ENCODE results near the gene PPP2CA. TPM values are rescaled to one million over a fixed set of nuclear protein-coding genes. Genes with fewer than 3 reads are reported as not detected.

PPP2CA gene
- total RNA-seq, 1 donor from 2014 or later, result 126 TPM

DNA sequence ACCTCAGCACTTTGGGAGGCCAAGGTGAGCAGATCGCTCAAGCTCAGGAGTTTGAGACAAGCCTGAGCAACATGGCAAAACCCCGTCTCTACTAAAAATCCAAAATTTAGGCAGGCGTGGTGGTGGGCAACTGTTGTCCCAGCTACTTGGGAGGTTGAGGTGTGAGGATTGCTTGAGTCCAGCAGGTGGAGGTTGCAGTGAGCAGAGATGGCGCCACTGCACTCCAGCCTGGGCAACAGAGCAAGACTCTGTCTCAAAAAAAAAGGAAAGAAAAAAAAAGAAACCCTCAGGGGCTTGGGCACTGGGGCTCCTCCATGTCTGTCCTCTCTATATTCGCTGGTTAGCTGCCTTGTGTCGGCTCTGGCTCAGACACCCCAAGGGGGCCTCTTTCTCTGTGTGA, 10.9 kb upstream of the PPP2CA start:
- Mint-ChIP-seq H3K9me3 (no peaks in the 10 kb centered on the region), H3K4me3 (no peak overlapping the region), H3K27me3 (ENCODE audit: low read depth) (no peaks in the 10 kb centered on the region), H3K4me1 (peaks cover 14% of the 10 kb centered on the region), H3K36me3 (no peaks in the 10 kb centered on the region), H3K27ac (no peak overlapping the region)
- no peak for DNase-seq (ENCODE audit: low spot score in 2 of 2, unreplicated experiment in 2 of 2)
- TF ChIP-seq CTCF (IDR thresholded peaks at IDR 0.05; ENCODE audit: unreplicated experiment), result no peak

DNA sequence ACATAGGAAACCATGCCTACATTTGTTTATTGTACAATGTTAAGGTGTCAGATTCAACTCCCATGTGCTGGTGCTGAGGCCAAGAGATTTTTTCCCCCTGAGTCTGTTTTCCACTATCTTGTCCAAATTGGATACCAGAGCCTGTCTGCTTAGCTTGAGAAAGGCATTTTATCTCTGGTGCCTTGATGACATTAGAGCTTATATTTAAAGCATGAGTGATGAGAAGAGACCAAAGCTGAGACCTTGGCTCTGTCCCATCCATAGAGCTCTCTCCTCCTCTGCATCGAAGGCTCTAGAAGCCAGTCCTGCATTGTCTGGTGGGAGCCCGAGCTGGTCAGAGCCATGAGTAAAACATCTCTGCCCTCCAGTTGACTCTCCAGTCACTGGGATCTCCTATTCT, 10.4 kb upstream of the PPP2CA start:
- Mint-ChIP-seq H3K4me3 (no peak overlapping the region), H3K4me1 (peaks cover 14% of the 10 kb centered on the region), H3K9me3 (no peaks in the 10 kb centered on the region), H3K27ac (no peak overlapping the region), H3K27me3 (ENCODE audit: low read depth) (no peaks in the 10 kb centered on the region), H3K36me3 (no peaks in the 10 kb centered on the region)
- DNase-seq (ENCODE audit: low spot score in 2 of 2, unreplicated experiment in 2 of 2), result no peak
- no peak for TF ChIP-seq CTCF (IDR thresholded peaks at IDR 0.05; ENCODE audit: unreplicated experiment)

GRCh38 chr5:134228624-134229023, 2.8 kb upstream of the PPP2CA start:
- Mint-ChIP-seq H3K27ac (no peak overlapping the region), H3K4me1 (peaks cover 24% of the 10 kb centered on the region), H3K27me3 (ENCODE audit: low read depth) (no peaks in the 10 kb centered on the region), H3K9me3 (no peaks in the 10 kb centered on the region), H3K4me3 (no peak overlapping the region), H3K36me3 (no peaks in the 10 kb centered on the region)
- no peak for DNase-seq (ENCODE audit: low spot score in 2 of 2, unreplicated experiment in 2 of 2)
- TF ChIP-seq CTCF (IDR thresholded peaks at IDR 0.05; ENCODE audit: unreplicated experiment), result no peak

DNA sequence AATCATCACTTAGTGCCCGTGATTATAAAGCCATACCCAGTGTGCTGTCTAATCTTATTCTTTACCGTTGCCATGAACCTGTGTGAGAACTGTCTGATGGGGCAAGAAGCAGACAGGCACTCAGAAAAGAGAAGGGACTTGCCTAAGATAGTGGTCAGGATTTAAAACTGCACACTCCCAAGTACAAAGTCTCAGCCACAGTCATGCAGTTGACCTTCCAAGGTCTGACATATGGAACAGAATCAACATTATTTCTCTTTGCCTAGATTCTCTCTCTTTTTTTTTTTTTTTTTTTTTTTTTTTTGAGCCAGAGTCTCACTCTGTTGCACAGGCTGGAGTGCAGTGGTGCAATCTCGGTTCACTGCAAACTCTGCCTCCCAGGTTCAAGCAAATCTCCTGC, 1.9 kb upstream of the PPP2CA start:
- H3K27me3 Mint-ChIP-seq (ENCODE audit: low read depth), result no peaks in the 10 kb centered on the region
- H3K36me3 Mint-ChIP-seq, result no peaks in the 10 kb centered on the region
- TF ChIP-seq CTCF (IDR thresholded peaks at IDR 0.05; ENCODE audit: unreplicated experiment), result no peak
- DNase-seq (ENCODE audit: low spot score in 2 of 2, unreplicated experiment in 2 of 2), result no peak
- H3K9me3 Mint-ChIP-seq, result no peaks in the 10 kb centered on the region
- H3K27ac Mint-ChIP-seq, result peak overlapping the region; percentile 99
- H3K4me3 Mint-ChIP-seq, result peak overlapping the region; percentile 94
- H3K4me1 Mint-ChIP-seq, result peaks cover 28% of the 10 kb centered on the region

- H3K4me3 Mint-ChIP-seq, result peak overlapping the region; percentile 94
- no peak for DNase-seq (ENCODE audit: low spot score in 2 of 2, unreplicated experiment in 2 of 2)
- TF ChIP-seq CTCF (IDR thresholded peaks at IDR 0.05; ENCODE audit: unreplicated experiment), result no peak
- no peaks in the 10 kb centered on the region for H3K27me3 Mint-ChIP-seq (ENCODE audit: low read depth)
- H3K27ac Mint-ChIP-seq, result peak overlapping the region; percentile 99
- H3K36me3 Mint-ChIP-seq, result no peaks in the 10 kb centered on the region
- H3K9me3 Mint-ChIP-seq, result no peaks in the 10 kb centered on the region
- H3K4me1 Mint-ChIP-seq, result peaks cover 34% of the 10 kb centered on the region
Measured at GRCh38 chr5:134227259-134227658, 1.4 kb upstream of the PPP2CA start.

Data from mesothelial cell of epicardium (in vitro differentiated cells).